Duodenal mucosa (tissue), 2 donors: ENCODE data around the gene SIRPG.
"Not testable (repeated sequence)": the region's sequence is repeated elsewhere in the genome, so short reads cannot be mapped to it uniquely, and the experiment has no call there.

ENCODE experiments used
- H3K27ac ChIP-seq: one replicate; pipeline ENCODE4 v1.7.0; 2013; ENCODE audit warnings: low read depth, low read length
- H3K27me3 ChIP-seq, 2 donors: one replicate each; pipeline ENCODE4 v1.7.0; 2013; ENCODE audit warnings: low read length in 2 of 2, control low read depth in 1 of 2; ENCODE audit not compliant: insufficient read depth in 2 of 2, control insufficient read depth in 1 of 2
- H3K36me3 ChIP-seq, 2 donors: one replicate each; pipeline ENCODE4 v1.7.0; 2013; ENCODE audit warnings: low read length in 2 of 2, control low read depth in 1 of 2; ENCODE audit not compliant: insufficient read depth in 2 of 2, control insufficient read depth in 1 of 2
- H3K4me1 ChIP-seq, 2 donors: one replicate each; pipeline ENCODE4 v1.7.0; 2013; ENCODE audit warnings: low read length in 2 of 2, control low read depth in 1 of 2; ENCODE audit not compliant: insufficient read depth in 2 of 2, control insufficient read depth in 1 of 2
- H3K4me3 ChIP-seq, 2 donors: one replicate each; pipeline ENCODE4 v1.7.0; 2013; ENCODE audit warnings: low read length in 2 of 2, low read depth in 1 of 2
- H3K9ac ChIP-seq, 2 donors: one replicate each; pipeline ENCODE4 v1.7.0; 2013; ENCODE audit warnings: low read length in 2 of 2, low read depth in 1 of 2
- H3K9me3 ChIP-seq, 2 donors: one replicate each; pipeline ENCODE4 v1.7.0; 2013; ENCODE audit warnings: low read length in 2 of 2, control low read depth in 1 of 2; ENCODE audit not compliant: control insufficient read depth in 1 of 2

SIRPG gene

DNA sequence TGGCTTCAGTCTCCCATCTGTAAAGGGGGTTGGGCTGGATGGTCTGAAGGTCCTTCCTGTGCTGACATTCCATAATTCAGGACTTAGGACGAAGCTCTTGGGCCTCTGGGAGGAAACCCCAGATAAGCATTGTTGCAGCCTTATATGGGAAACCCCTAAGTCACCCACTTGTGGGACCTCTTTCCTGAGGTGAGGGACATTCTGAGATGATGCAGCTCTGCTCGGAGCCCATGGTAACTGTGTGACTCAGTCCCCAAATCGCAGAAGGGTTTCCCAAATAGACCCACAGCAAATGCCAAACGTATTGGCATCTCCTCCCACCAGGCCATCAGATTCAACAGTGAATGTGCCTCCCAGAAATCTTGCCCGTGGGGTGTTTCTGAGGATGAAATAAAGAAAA lies 47.2 kb downstream of the SIRPG start:
- not testable (repeated sequence) for H3K9me3 ChIP-seq, H3K36me3 ChIP-seq, H3K9ac ChIP-seq, H3K27me3 ChIP-seq, H3K4me1 ChIP-seq, H3K4me3 ChIP-seq, H3K27ac ChIP-seq

DNA sequence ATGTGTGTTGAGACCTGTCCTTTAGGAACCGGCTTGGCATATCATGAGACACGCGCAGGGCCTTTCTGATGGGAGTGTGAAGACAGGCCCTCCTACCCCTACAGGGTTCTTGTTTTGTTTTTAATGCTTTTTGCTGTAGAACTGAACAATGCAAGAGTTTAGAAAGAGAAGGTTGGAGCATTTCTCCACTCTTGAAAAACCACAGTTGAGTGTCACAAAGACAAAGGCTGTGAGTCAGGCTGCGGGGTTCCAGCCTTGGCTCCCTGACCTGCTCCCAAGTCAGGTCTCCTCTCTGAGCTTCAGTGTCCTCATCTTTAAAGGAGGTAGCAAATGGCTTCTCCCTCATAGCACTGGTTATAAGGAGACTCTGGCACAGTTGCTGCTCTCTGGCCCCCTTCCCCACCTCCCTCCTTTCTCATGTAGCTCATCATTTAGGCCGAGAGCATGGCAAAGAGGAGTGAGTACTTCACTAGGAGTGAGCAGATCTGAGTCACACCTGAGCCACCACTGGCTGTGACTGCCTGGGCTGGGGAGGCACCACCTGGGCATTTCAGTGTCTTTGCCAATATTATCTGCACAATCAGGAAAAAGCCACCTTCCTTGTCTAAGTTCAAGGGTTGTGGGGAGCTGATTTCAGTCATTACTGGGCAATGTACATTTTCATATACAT lies 48.8 kb downstream of the SIRPG start:
- H3K4me3 ChIP-seq, H3K36me3 ChIP-seq, H3K9ac ChIP-seq, H3K4me1 ChIP-seq, H3K9me3 ChIP-seq, H3K27ac ChIP-seq, H3K27me3 ChIP-seq: not testable (repeated sequence)

DNA sequence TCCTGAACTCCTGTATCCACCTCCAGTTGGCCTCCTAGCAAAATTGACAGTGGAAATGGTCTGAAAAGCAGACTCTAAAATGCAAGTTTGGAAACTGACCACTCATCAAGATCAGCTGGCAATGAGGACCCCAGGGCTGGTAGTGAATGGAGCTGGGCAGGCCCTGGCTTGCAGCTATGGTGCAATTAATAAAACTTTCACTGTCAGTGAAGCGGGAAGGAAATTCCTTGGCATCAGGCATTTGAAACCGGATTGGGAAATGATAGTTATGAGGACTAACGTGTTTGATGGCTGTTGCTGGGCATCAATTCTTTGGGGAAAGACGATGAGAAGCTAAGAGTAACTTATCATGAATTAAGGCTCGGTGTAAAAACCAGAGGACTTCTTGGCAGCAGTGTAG lies 56.8 kb downstream of the SIRPG start:
- no peak overlapping the region for H3K4me3 ChIP-seq
- no peak overlapping the region for H3K27ac ChIP-seq
- H3K36me3 ChIP-seq, result no peaks in the 10 kb centered on the region
- H3K9me3 ChIP-seq, result no peaks in the 10 kb centered on the region
- no peak overlapping the region for H3K9ac ChIP-seq
- H3K27me3 ChIP-seq, result no peaks in the 10 kb centered on the region
- H3K4me1 ChIP-seq, result no peaks in the 10 kb centered on the region

DNA sequence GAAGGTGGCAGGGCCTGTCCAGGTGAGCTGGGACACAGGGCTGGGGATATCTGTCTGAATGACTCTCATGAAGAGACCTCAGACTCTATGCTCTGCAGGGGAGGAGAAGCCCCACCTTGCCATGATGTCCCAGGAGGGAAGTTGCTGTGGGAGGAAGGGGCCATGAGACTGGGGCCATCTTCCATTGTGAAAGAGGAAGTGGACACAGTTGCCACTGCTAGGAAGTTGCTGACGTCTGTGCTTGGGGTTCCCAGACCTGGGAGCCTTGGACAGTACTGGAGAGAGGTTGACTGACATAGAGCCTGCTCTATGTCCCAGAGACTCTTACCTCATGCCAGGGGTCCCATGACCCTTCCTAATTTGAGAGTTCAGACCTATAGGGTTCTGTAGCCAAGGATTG lies 62.2 kb downstream of the SIRPG start:
- no peaks in the 10 kb centered on the region for H3K9me3 ChIP-seq
- H3K27ac ChIP-seq, result no peak overlapping the region
- H3K9ac ChIP-seq, result no peak overlapping the region
- no peak overlapping the region for H3K4me3 ChIP-seq
- no peaks in the 10 kb centered on the region for H3K36me3 ChIP-seq
- H3K4me1 ChIP-seq, result no peaks in the 10 kb centered on the region
- no peaks in the 10 kb centered on the region for H3K27me3 ChIP-seq

DNA sequence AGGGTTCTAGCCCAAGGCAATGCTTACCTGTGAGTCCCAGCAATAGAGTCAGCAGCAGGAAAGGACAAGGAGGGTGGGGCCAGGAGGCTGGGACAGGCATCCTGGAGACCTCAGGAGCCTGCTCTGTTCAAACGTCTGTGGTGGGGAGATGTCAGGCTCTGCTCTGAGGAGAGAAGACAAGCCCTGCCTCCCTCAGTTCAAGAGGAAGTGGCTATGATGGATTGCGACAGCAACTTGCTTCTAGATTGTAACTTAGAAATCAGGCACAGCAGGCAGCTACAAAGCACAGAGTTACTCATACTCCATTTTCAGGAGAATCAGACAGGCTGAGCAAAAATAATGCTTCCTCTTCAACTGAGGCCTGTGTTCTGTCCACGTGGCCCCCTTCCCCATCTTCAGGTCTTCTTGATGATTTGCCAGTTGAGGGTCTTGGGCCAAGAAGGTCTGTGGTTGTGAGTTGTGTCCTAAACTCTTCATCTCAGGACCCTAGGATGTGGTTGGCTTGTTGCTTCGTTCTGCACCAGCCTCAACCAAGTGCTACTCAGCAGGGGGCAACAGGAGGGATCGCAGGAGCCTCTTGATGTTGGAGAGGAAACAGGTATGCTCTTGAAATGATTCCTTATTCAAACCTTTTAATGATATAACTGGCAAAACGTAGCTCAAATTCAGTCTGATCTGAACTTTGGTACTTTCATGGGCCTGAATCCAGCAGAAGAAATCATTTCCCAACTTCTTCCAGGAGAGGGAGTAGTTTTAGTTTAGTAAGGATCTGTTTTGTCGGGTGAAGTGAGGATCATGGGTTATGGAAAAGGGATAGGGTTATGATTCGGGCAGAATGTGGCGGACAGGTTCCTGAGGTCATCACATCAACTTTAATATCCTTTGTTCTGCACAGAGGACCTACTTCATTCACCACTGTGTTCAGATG lies 68.8 kb downstream of the SIRPG start:
- H3K4me1 ChIP-seq, result no peaks in the 10 kb centered on the region
- no peak overlapping the region for H3K27ac ChIP-seq
- H3K9me3 ChIP-seq, result no peaks in the 10 kb centered on the region
- H3K36me3 ChIP-seq, result no peaks in the 10 kb centered on the region
- no peak overlapping the region for H3K9ac ChIP-seq
- no peaks in the 10 kb centered on the region for H3K27me3 ChIP-seq
- no peak overlapping the region for H3K4me3 ChIP-seq

DNA sequence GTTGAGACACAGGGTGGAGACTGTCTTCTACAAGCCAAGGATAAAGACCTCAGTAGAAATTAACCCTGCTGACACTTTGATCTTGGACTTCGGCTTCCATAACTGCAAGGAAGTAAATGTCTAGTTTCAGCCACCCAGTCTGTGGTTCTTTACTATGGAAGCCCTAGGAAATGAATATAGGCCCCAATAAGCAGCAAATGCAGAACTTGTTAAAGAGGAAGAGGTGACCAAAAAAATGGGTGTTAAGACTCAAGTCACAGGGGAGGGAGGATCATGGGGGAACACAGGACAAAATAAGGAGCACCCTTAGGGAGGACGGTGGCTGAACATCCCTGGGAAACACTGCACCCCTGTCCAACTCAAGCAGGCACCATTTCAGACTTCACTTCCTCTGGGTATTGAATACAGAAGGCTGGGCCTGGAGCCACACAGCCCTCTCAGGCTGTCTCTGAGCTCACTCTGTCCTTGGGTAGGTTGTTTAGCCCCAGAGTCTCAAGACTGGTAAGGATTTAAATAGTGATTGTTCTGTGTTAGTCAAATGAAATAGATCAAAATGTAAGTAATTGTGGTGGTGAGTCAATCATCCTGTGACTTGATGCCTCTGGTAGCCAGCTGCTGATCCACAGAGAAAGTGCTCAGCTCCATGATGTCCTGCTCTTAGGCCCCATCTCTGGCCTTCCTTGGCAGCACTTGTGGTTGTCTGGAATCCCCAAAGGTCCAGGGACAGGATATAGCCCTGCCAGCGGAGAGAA lies 69.6 kb downstream of the SIRPG start:
- Histone ChIP-seq H3K4me1 (no peaks in the 10 kb centered on the region), H3K27ac (no peak overlapping the region), H3K4me3 (no peak overlapping the region), H3K36me3 (no peaks in the 10 kb centered on the region), H3K9ac (no peak overlapping the region), H3K27me3 (no peaks in the 10 kb centered on the region), H3K9me3 (no peaks in the 10 kb centered on the region)

DNA sequence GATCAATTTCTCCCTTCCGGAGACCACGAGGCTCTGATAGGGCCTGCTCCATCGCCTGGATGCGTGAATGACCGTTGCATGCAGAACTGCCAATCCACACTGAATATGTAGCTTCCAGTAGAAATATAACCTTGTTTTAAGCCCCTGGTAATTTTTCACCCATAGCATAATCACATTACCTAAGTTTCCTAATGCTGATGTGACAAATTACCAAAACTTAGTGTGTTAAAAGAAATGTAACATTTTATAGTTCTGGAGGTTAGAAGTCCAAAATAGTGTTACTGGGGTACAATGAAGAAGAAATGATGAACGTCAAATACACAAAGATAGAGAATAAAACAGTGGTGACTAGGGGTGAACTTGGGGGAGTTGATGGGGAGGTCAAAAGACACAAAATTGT lies 78.1 kb downstream of the SIRPG start:
- Histone ChIP-seq H3K9me3 (no peaks in the 10 kb centered on the region), H3K36me3 (no peaks in the 10 kb centered on the region), H3K9ac (no peak overlapping the region), H3K27me3 (no peaks in the 10 kb centered on the region), H3K27ac (no peak overlapping the region), H3K4me1 (no peaks in the 10 kb centered on the region), H3K4me3 (no peak overlapping the region)
